HEK293 (cell line): ENCODE results near the gene L3MBTL4.

Experiments
- CTCF ChIA-PET: fragments of 350-600 bp; formaldehyde crosslinking; extraction: SDS; loops from one replicate; lab custom pipeline; 2021; ENCODE audit warnings: antibody characterized with exemption; lab: Yijun Ruan, JAX
- POLR2A ChIA-PET: fragments of 300-600 bp; formaldehyde crosslinking; extraction: SDS; loops from one replicate; lab custom pipeline; 2020; ENCODE audit warnings: antibody characterized with exemption, inconsistent platforms; lab: Yijun Ruan, JAX
- H3K27ac ChIP-seq: fragments of 200-500 bp; sonication (Bioruptor generic); 2 replicates; pipeline ENCODE4 v1.5.1; 2014; ENCODE audit warnings: low read depth, low read length, control low read depth, inconsistent platforms; ENCODE audit errors: extremely low read depth
- H3K36me3 ChIP-seq, 2 experiments: fragments of 200-500 bp in 1 of 2; sonication (Bioruptor generic) in 1 of 2; 1 replicate in 1 of 2; 2 replicates in 1 of 2; pipeline ENCODE4 v1.5.1; 2014 to 2017; ENCODE audit warnings: inconsistent platforms in 2 of 2, low read length in 2 of 2; ENCODE audit not compliant: control insufficient read depth in 2 of 2, insufficient read depth in 1 of 2
- H3K4me1 ChIP-seq: fragments of 200-500 bp; sonication (Bioruptor generic); 2 replicates; pipeline ENCODE4 v1.5.1; 2014; ENCODE audit warnings: mild to moderate bottlenecking, low read length, inconsistent platforms; ENCODE audit not compliant: control insufficient read depth, insufficient read depth
- H3K4me3 ChIP-seq: 2 replicates; pipeline ENCODE4 v1.5.1; 2011; ENCODE audit warnings: low read depth, mild to moderate bottlenecking, control low read depth, low read length, moderate library complexity
- H3K9me3 ChIP-seq: fragments of 200-500 bp; sonication (Bioruptor generic); 2 replicates; pipeline ENCODE4 v1.5.1; 2014; ENCODE audit warnings: low read depth, low read length, inconsistent platforms; ENCODE audit not compliant: control insufficient read depth, insufficient read depth
- HOXA7 ChIP-seq: sonication (generic); formaldehyde crosslinking; IDR thresholded peaks from 2 replicates; pipeline ENCODE4 v1.8.1; 2022; ENCODE audit warnings: missing genetic modification reagents, borderline replicate concordance
- YY1 ChIP-seq: fragments of 450-650 bp; formaldehyde crosslinking; IDR thresholded peaks from 2 replicates; pipeline ENCODE4 v1.5.1; 2018; ENCODE audit warnings: missing biosample characterization, missing genetic modification characterization
- ZFP41 ChIP-seq: fragments of 450-650 bp; formaldehyde crosslinking; IDR thresholded peaks from 2 replicates; pipeline ENCODE4 v1.5.1; 2016; ENCODE audit warnings: missing biosample characterization, missing genetic modification characterization, borderline replicate concordance
- ZNF121 ChIP-seq: fragments of 450-650 bp; formaldehyde crosslinking; IDR thresholded peaks from 2 replicates; pipeline ENCODE4 v1.5.1; 2016; ENCODE audit warnings: missing biosample characterization, missing genetic modification characterization
- ZNF155 ChIP-seq: fragments of 450-650 bp; formaldehyde crosslinking; IDR thresholded peaks from 2 replicates; pipeline ENCODE4 v1.5.1; 2016; ENCODE audit warnings: missing biosample characterization, missing genetic modification characterization
- ZNF175 ChIP-seq: fragments of 450-650 bp; formaldehyde crosslinking; IDR thresholded peaks from 2 replicates; pipeline ENCODE4 v1.5.1; 2016; ENCODE audit warnings: missing biosample characterization, missing genetic modification characterization
- ZNF341 ChIP-seq: fragments of 450-650 bp; formaldehyde crosslinking; IDR thresholded peaks from 2 replicates; pipeline ENCODE4; 2016; ENCODE audit warnings: low read depth, missing biosample characterization, missing genetic modification characterization
- ZNF561 ChIP-seq: fragments of 450-650 bp; IDR thresholded peaks from 2 replicates; pipeline ENCODE4 v1.5.1; 2018; ENCODE audit warnings: missing biosample characterization, missing genetic modification characterization, borderline replicate concordance
- ZNF621 ChIP-seq: fragments of 450-650 bp; formaldehyde crosslinking; IDR thresholded peaks from 2 replicates; pipeline ENCODE4 v1.5.1; 2017; ENCODE audit warnings: missing biosample characterization, missing genetic modification characterization
- ZNF792 ChIP-seq: fragments of 450-650 bp; formaldehyde crosslinking; IDR thresholded peaks from 2 replicates; pipeline ENCODE4 v1.5.1; 2016; ENCODE audit warnings: missing biosample characterization, missing genetic modification characterization
- TF ChIP-seq, protein P1 (sequence below): fragments of 450-650 bp; formaldehyde crosslinking; IDR thresholded peaks from 2 replicates; pipeline ENCODE4 v1.5.1; 2016; ENCODE audit warnings: missing biosample characterization, missing genetic modification characterization, borderline replicate concordance
- TF ChIP-seq, protein P2 (sequence below): fragments of 450-650 bp; formaldehyde crosslinking; IDR thresholded peaks from 2 replicates; pipeline ENCODE4 v1.5.0; 2017; ENCODE audit warnings: missing biosample characterization, missing genetic modification characterization, borderline replicate concordance
- TF ChIP-seq, protein P3 (sequence below): fragments of 450-650 bp; formaldehyde crosslinking; conservative IDR thresholded peaks from 2 replicates; pipeline ENCODE4 v1.5.1; 2016; ENCODE audit warnings: low read depth, missing biosample characterization, missing genetic modification characterization
- TF ChIP-seq, protein P4 (sequence below): fragments of 450-650 bp; formaldehyde crosslinking; IDR thresholded peaks from 2 replicates; pipeline ENCODE4 v1.5.1; 2017; ENCODE audit warnings: missing biosample characterization, missing genetic modification characterization

L3MBTL4 gene

DNA sequence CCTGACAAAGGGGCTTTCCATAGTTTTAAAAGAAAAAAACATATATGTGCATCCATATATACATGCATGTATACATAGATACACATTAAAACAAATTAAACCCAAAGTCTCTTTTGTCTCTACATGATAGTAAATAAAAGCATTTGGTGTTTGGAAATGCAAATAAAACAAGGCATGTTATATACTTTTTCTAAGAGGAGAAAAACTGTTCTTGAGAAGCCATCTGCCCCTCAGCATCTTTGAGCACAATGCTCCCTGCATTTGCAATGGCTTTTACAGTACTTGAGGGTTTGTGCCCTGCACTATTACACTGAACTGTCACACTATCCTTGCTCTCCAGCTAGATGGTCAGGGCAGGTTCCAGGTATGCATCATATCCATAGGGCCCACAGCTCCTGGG, 210.2 kb downstream of the L3MBTL4 start:
- Histone ChIP-seq H3K27ac (no peak overlapping the region), H3K4me3 (no peak overlapping the region)
- TF ChIP-seq ZNF175 (tag by site-specific recombination) (no peak), ZNF621 (tag by site-specific recombination) (no peak), ZFP41 (no peak), ZNF792 (tag by site-specific recombination) (no peak), HOXA7 (CRISPR knock-in tag) (no peak), ZNF341 (no peak), YY1 (tag by site-specific recombination) (no peak)
- TF ChIP-seq, protein P1, sequence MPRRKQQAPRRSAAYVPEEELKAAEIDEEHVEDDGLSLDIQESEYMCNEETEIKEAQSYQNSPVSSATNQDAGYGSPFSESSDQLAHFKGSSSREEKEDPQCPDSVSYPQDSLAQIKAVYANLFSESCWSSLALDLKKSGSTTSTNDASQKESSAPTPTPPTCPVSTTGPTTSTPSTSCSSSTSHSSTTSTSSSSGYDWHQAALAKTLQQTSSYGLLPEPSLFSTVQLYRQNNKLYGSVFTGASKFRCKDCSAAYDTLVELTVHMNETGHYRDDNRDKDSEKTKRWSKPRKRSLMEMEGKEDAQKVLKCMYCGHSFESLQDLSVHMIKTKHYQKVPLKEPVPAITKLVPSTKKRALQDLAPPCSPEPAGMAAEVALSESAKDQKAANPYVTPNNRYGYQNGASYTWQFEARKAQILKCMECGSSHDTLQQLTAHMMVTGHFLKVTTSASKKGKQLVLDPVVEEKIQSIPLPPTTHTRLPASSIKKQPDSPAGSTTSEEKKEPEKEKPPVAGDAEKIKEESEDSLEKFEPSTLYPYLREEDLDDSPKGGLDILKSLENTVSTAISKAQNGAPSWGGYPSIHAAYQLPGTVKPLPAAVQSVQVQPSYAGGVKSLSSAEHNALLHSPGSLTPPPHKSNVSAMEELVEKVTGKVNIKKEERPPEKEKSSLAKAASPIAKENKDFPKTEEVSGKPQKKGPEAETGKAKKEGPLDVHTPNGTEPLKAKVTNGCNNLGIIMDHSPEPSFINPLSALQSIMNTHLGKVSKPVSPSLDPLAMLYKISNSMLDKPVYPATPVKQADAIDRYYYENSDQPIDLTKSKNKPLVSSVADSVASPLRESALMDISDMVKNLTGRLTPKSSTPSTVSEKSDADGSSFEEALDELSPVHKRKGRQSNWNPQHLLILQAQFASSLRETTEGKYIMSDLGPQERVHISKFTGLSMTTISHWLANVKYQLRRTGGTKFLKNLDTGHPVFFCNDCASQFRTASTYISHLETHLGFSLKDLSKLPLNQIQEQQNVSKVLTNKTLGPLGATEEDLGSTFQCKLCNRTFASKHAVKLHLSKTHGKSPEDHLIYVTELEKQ (tag by site-specific recombination) = no peak
- TF ChIP-seq, protein P2, sequence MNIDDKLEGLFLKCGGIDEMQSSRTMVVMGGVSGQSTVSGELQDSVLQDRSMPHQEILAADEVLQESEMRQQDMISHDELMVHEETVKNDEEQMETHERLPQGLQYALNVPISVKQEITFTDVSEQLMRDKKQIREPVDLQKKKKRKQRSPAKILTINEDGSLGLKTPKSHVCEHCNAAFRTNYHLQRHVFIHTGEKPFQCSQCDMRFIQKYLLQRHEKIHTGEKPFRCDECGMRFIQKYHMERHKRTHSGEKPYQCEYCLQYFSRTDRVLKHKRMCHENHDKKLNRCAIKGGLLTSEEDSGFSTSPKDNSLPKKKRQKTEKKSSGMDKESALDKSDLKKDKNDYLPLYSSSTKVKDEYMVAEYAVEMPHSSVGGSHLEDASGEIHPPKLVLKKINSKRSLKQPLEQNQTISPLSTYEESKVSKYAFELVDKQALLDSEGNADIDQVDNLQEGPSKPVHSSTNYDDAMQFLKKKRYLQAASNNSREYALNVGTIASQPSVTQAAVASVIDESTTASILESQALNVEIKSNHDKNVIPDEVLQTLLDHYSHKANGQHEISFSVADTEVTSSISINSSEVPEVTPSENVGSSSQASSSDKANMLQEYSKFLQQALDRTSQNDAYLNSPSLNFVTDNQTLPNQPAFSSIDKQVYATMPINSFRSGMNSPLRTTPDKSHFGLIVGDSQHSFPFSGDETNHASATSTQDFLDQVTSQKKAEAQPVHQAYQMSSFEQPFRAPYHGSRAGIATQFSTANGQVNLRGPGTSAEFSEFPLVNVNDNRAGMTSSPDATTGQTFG (tag by site-specific recombination) = no peak
- TF ChIP-seq, protein P3, sequence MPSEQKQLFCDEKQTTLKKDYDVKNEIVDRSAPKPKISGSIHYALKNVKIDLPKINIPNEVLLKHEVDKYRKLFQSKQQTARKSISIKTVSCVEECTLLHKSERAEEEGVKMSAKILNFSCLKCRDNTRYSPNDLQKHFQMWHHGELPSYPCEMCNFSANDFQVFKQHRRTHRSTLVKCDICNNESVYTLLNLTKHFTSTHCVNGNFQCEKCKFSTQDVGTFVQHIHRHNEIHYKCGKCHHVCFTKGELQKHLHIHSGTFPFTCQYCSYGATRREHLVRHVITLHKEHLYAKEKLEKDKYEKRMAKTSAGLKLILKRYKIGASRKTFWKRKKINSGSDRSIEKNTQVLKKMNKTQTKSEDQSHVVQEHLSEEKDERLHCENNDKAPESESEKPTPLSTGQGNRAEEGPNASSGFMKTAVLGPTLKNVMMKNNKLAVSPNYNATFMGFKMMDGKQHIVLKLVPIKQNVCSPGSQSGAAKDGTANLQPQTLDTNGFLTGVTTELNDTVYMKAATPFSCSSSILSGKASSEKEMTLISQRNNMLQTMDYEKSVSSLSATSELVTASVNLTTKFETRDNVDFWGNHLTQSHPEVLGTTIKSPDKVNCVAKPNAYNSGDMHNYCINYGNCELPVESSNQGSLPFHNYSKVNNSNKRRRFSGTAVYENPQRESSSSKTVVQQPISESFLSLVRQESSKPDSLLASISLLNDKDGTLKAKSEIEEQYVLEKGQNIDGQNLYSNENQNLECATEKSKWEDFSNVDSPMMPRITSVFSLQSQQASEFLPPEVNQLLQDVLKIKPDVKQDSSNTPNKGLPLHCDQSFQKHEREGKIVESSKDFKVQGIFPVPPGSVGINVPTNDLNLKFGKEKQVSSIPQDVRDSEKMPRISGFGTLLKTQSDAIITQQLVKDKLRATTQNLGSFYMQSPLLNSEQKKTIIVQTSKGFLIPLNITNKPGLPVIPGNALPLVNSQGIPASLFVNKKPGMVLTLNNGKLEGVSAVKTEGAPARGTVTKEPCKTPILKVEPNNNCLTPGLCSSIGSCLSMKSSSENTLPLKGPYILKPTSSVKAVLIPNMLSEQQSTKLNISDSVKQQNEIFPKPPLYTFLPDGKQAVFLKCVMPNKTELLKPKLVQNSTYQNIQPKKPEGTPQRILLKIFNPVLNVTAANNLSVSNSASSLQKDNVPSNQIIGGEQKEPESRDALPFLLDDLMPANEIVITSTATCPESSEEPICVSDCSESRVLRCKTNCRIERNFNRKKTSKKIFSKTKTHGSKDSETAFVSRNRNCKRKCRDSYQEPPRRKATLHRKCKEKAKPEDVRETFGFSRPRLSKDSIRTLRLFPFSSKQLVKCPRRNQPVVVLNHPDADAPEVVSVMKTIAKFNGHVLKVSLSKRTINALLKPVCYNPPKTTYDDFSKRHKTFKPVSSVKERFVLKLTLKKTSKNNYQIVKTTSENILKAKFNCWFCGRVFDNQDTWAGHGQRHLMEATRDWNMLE (tag by site-specific recombination) = no peak
- TF ChIP-seq, protein P4, sequence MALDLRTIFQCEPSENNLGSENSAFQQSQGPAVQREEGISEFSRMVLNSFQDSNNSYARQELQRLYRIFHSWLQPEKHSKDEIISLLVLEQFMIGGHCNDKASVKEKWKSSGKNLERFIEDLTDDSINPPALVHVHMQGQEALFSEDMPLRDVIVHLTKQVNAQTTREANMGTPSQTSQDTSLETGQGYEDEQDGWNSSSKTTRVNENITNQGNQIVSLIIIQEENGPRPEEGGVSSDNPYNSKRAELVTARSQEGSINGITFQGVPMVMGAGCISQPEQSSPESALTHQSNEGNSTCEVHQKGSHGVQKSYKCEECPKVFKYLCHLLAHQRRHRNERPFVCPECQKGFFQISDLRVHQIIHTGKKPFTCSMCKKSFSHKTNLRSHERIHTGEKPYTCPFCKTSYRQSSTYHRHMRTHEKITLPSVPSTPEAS (tag by site-specific recombination) = no peak
- TF ChIP-seq, all 188 proteins: peak for 0
- no peaks in the 10 kb centered on the region for H3K36me3 ChIP-seq
- no peaks in the 10 kb centered on the region for H3K9me3 ChIP-seq
- ChIA-PET CTCF (interaction anchor here (0.9 kb wide), 1 partner anchor 15 kb away, joined by 4 read pairs; no protein-coding TSS in a partner anchor), POLR2A (no interaction called here)
- H3K4me1 ChIP-seq = no peaks in the 10 kb centered on the region

DNA sequence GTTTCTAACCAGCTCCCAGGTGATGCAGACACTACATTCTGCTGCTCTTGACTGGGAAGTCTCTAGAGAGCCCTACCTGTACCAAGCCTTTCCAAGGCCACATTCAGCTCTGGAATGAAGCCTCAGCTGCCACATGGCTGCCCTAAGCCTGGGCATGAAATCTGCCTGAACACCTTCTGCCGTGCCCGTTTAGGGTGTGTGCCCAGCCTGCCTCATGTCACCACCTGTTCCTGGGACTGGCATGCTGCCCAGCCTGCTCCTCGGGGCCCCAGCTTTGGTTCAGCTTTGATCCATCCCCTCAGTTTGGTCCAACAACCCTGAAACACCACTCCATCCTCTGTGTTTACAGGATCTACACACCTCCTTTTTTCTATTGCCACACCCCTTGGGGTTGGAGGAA, 210.9 kb downstream of the L3MBTL4 start:
- Histone ChIP-seq H3K9me3 (no peaks in the 10 kb centered on the region), H3K36me3 (no peaks in the 10 kb centered on the region), H3K27ac (no peak overlapping the region), H3K4me3 (no peak overlapping the region), H3K4me1 (no peaks in the 10 kb centered on the region)
- TF ChIP-seq ZNF621 (tag by site-specific recombination) (no peak), ZNF561 (tag by site-specific recombination) (no peak), ZNF121 (tag by site-specific recombination) (no peak), ZNF155 (tag by site-specific recombination) (no peak)
- CTCF ChIA-PET = no interaction called here
- POLR2A ChIA-PET = no interaction called here
